EL (cell line): ENCODE data around the gene ATP8B2.

ENCODE experiments used
- DNase-seq: peaks from one replicate; pipeline ENCODE4 v3.0.0-alpha.2; 2016

The ATP8B2 gene

GRCh38 chr1:154400381-154400801, 75.1 kb downstream of the ATP8B2 start:
- DNase-seq, result no peak
